ENCODE measurements around the gene HS6ST1.

Gene HS6ST1, protein sequence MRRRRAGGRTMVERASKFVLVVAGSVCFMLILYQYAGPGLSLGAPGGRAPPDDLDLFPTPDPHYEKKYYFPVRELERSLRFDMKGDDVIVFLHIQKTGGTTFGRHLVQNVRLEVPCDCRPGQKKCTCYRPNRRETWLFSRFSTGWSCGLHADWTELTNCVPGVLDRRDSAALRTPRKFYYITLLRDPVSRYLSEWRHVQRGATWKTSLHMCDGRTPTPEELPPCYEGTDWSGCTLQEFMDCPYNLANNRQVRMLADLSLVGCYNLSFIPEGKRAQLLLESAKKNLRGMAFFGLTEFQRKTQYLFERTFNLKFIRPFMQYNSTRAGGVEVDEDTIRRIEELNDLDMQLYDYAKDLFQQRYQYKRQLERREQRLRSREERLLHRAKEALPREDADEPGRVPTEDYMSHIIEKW

GRCh38 chr2:128318776-128319464 lies at the start of gene HS6ST1:
Gene HS6ST1, minus strand, starts transcription at chr2:128318868. Its CDS starts 305 bp downstream, at chr2:128318563.
- DNase-seq (ENCODE audit: low read depth) = peak; percentile 85

DNA sequence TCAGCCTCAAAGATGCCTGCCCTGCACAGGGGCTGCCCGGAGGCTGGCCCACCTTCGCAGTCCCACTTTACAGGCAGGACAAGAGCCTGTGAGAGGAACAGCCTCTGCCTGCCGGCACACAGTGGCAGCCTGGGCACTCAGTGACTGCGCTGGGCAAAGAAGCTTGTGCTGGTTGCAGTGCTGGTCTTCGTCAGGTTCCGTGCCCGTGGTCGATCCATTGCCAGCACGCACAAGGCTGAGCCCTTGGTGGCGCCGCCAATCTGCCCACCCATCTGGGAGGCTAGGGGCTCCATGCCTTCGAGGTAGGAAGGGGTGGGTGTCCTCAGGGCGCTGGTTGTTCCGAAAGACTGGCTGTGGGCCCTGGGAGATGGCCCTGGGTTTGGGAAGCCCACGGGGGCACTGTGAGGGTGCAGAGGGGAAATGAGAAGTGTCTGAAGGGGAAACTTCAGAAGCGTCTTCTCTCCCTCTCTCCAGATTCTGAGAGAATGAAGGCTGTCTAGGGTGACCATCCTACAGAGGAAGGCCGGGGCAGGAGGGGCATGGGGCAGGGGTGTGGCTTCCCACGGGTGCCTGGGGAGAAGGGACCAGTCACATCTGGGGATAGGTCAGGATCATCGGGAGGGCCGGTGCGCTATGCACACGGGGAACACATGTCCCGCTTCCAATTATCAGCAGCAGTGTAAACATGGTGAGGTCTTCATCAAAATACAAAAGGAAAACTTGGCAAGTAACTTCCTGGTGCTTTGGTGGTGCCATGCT lies 49.1 kb upstream of the HS6ST1 start:
- no peak for DNase-seq (ENCODE audit: low read depth)

GRCh38 chr2:128366713-128367511 lies 48.2 kb upstream of the HS6ST1 start:
- no peak for DNase-seq (ENCODE audit: low read depth)

DNA sequence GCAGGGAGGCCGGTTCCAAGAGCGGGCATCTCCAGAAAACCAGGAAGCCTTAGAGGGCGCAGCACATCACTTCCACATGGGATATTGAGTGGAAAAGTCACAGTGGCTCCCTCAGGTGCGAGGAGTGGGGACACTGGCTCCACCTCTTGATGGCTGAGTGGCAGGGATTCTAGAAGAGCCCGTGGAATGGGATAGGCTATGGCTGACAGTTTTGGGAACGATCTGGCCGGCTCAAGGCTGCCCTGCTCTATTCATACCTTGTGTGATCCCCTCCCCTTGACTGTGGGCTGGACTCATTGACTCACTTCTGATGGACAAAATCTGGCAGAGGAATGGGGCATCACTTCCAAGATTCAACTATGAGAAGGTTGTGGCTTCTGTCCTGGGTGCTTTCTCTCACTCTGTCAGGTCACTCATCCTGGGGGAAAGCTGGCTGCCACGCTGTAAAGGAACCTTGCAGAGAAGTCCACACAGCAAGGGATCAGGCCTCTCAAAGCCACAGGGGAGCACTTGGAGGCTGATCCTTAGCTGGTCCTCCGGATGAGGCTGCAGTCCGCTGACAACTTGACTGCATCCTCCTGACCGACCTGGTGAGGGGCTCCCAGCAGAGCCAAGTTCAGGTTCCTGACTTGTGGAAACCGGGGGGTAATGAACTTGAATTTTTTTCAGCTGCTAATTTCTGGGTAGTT lies 46.7 kb upstream of the HS6ST1 start:
- no peak for DNase-seq (ENCODE audit: low read depth)

DNA sequence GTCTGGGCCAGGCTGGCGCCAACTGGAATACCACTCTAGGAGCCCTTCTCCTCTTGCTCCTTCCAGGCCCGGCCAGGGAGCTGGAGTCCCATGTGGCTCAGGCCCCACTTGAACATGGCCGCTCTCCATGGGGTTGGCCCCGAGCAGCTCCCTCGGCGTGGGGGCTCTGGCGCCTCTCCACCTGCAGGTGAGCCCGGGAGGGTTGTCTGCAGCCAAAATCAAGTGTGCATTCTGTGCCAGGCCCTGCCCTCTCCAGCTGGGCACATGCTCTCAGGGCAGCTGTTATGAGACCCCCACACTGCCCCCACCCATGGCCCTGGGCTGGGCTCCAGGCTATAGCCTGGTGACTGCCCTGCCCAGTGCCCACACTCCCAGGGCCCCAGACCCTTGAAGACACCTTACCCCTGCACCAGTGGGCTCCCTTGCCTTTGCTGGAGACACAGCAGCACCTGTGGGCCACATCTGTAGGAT lies 45.8 kb upstream of the HS6ST1 start:
- DNase-seq (ENCODE audit: low read depth) = no peak

DNA sequence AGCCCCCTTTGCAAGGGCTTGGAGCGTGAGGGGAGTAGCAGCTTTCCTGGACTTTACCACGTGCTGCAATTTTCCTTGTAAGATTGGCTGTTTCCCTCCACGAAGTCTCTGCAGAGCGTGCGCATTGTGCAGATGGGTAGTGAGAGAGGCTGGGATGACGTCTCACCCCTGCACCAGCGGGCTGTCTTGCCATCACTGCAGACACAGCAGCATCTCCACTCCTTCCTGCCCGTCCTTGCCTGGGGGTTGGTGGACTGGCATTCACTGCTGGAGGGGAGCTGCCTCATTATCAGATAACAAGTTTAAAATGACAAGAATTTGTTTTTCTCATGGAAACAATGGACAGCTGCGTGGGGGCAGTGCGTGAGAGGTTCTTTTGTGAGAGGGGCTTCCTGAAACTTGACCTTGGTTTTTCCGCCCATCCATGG lies 45.3 kb upstream of the HS6ST1 start:
- no peak for DNase-seq (ENCODE audit: low read depth)

- DNase-seq (ENCODE audit: low read depth) = no peak
These were observed 44.2 kb upstream of the HS6ST1 start for GRCh38 chr2:128362889-128363228.

GRCh38 chr2:128362176-128362888 lies 43.7 kb upstream of the HS6ST1 start:
- DNase-seq (ENCODE audit: low read depth) = no peak

DNA sequence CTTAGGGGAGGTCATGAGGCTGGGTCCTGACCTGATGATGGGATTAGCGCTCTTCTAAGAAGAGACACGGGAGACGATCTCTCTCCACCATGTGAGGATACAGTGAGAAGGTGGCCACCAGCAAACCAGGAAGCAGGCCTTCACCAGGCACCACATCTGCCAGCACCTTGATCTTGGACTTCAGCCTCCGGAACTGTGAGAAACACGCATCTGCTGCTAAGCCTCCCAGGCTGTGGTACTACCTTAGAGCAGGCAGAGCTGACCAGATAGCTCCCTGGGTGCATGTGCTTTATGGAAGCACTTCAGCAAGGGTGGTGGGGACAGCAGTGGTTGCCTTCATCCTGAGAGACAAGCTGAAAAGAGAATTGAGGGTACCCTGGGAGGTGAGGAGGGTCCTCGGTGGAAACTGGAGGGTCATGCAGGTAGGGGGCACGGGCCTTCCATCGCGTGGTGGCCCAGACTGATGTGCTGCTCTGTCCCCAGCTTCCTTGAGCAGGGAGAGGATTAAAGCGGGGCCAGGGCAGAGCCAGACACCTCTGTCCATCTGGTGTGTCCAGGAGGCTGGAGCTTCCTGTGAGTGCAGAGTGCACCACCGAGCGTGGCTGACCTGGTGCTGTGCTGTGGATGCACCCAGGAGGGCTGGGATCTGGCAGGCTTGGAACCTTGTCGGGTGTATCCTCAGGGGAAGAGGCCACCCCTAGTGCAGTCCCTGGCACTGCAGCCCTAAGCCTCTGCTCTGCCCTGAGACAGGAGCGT lies 42.9 kb upstream of the HS6ST1 start:
- DNase-seq (ENCODE audit: low read depth) = no peak

DNA sequence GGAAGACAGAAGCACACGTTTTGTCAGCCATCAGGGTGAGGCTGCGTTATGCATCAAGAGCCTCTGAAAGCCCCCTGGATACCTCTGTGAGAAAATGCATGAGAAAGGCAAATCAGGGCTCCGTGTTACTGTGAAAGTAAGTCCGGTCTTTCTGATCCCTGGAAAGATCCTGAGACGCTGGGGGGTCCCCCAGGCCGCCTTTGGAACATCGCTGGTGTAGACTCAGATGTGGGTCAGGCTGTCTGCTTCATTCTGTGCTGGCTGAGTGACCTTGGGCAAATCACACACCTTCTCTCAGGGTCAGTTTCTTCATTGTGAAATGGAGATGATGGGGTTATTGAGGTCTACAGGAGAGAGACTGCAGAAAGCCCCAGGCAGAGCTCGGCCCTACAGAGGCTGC lies 42.0 kb upstream of the HS6ST1 start:
- no peak for DNase-seq (ENCODE audit: low read depth)

DNA sequence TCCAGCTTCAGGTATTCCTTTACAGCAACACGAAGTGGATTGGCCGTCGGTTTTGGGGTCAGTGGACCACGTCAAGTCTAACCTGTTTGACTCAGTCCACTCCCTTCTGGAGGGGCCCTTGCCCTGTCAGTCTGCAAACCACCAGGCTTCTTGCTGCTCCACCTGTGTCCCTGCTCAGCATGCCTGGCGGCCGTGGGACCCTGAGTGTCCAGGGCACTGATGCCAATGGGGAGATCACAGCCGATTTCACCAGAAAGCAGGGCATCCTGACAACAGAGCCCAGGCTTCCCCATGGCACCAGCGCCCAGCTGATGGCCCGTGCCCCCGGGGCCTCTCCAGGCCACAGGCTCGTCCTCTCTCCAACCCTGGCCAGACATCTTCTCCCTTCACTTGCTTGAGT lies 41.2 kb upstream of the HS6ST1 start:
- DNase-seq (ENCODE audit: low read depth) = no peak

DNA sequence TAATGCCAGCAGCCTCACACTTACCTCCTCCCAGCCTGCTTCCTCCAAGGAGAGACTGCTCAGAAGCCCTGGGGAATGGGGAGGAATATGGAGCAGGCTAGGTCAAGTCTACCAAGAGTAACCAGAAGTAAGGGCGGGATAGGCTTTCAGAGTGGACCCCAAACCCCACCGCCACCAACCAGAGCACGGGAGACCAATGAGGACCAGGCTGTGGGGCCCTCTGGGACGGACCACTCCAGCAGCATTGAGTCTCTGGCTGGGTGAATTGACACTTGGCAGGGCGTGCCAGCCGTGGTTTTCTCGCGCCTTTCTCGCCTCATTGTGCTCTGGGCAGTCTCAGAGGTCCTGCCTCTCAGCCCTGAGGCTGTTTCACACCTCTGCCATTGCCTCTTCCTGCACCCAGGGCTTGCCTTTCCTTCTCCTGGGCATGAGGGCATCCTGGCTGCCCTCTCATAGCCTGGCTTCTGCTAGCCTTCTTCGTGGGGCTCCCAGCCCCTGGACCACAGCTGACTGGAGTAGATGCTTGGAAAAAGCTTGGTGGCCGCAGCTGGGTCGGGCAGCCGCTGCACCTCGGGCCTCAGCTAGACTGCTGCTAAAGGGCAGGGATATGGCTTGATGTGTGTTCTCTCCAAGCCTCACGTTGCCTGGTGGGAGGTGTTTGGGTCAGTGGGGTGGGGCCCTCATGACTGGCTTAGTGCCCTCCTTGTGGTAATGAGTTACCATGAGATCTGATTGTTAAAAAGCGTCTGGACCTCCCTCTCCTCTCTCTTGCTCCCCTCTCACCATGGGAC lies 40.5 kb upstream of the HS6ST1 start:
- no peak for DNase-seq (ENCODE audit: low read depth)

GRCh38 chr2:128357506-128358370 lies 39.1 kb upstream of the HS6ST1 start:
- no peak for DNase-seq (ENCODE audit: low read depth)

GRCh38 chr2:128356127-128356526 lies 37.5 kb upstream of the HS6ST1 start:
- DNase-seq (ENCODE audit: low read depth) = no peak

GRCh38 chr2:128354726-128355470 lies 36.2 kb upstream of the HS6ST1 start:
- DNase-seq (ENCODE audit: low read depth) = no peak

DNA sequence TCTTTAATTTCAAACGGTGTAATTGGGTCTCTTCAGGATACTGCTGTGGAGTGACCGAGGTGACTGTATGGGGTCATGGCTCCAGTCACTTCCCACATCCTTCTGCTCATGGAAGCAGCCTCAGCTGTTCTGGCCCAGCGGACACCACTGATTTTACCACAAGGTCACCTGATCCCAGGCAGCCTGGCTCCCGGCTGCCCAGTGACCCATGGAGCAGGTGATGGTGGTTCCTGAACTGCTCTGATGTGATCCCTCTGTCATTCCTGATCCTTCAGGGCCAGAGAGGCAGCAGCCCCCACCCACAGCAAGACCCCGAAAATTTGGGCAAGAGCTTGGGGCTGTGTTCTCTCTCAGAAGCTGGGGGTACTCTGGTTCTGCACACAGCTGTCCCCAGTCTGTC lies 35.5 kb upstream of the HS6ST1 start:
- DNase-seq (ENCODE audit: low read depth) = no peak

- DNase-seq (ENCODE audit: low read depth) = no peak
These were observed 32.1 kb upstream of the HS6ST1 start for GRCh38 chr2:128350736-128351135.

All from stimulated activated CD8-positive, alpha-beta memory T cell treated with anti-CD3 and anti-CD28 coated beads, Interleukin-4, amount 100 ng/mL, for 24 hours (primary cell).